HL-60 (cell line): ENCODE data around the gene UPP2.

Source experiments
- DNase-seq, 2 experiments: peaks; one replicate each; pipeline ENCODE4 v3.0.0-alpha.2; 2010 to 2020; ENCODE audit warnings: low read depth in 1 of 2, low spot score in 1 of 2
- H3K27ac ChIP-seq: fragments of 250-450 bp; sonication (Bioruptor Pico); replicated peaks from 2 replicates; pipeline ENCODE4 v1.5.1; 2020; ENCODE audit warnings: mild to moderate bottlenecking, moderate library complexity
- H3K27me3 ChIP-seq: fragments of 250-450 bp; sonication (Bioruptor Pico); 2 replicates; pipeline ENCODE4 v1.5.1; 2021; ENCODE audit warnings: mild to moderate bottlenecking, moderate library complexity; ENCODE audit not compliant: insufficient read depth, poor library complexity, severe bottlenecking
- H3K4me3 ChIP-seq: replicated peaks from 2 replicates; pipeline ENCODE4 v1.5.1; 2011; ENCODE audit warnings: mild to moderate bottlenecking, control low read depth, low read length; ENCODE audit not compliant: insufficient read depth
- CTCF ChIP-seq: IDR thresholded peaks from one replicate; pipeline ENCODE4 v1.5.1; 2011; ENCODE audit warnings: low read length, control low read depth, inconsistent platforms; ENCODE audit not compliant: insufficient read depth
- GABPA ChIP-seq: IDR thresholded peaks from 2 replicates; pipeline ENCODE4 v1.6.1; 2012; ENCODE audit warnings: low read depth
- POLR2AphosphoS5 ChIP-seq: IDR thresholded peaks from 2 replicates; pipeline ENCODE4 v1.6.1; 2012; ENCODE audit warnings: low read depth
- REST ChIP-seq: IDR thresholded peaks from 2 replicates; pipeline ENCODE4 v1.6.1; 2012; ENCODE audit warnings: low read depth; ENCODE audit not compliant: insufficient replicate concordance
- SPI1 ChIP-seq: IDR thresholded peaks from 2 replicates; pipeline ENCODE4 v1.6.1; 2012; ENCODE audit warnings: low read depth, mild to moderate bottlenecking, borderline replicate concordance

UPP2 gene

GRCh38 chr2:158102446-158102845, 770 bp downstream of the UPP2 start:
- Histone ChIP-seq H3K27ac (no peak overlapping the region), H3K4me3 (no peak overlapping the region), H3K27me3 (no peaks in the 10 kb centered on the region)
- TF ChIP-seq POLR2AphosphoS5 (no peak), SPI1 (no peak), GABPA (no peak), REST (no peak), CTCF (no peak)
- no peak for DNase-seq

- Histone ChIP-seq H3K27ac (no peak overlapping the region), H3K4me3 (no peak overlapping the region), H3K27me3 (no peaks in the 10 kb centered on the region)
- no peak for DNase-seq
- no peak for TF ChIP-seq REST
- no peak for TF ChIP-seq GABPA
- TF ChIP-seq SPI1: no peak
- TF ChIP-seq CTCF: no peak
- TF ChIP-seq POLR2AphosphoS5: no peak
These were observed 1.8 kb downstream of the UPP2 start for GRCh38 chr2:158103411-158104012.

GRCh38 chr2:158104903-158105302, 3.2 kb downstream of the UPP2 start:
- no peak for TF ChIP-seq POLR2AphosphoS5
- no peak for TF ChIP-seq REST
- no peak for TF ChIP-seq GABPA
- no peak for TF ChIP-seq SPI1
- TF ChIP-seq CTCF: no peak
- no peak overlapping the region for H3K4me3 ChIP-seq
- H3K27me3 ChIP-seq: no peaks in the 10 kb centered on the region
- DNase-seq: no peak
- no peak overlapping the region for H3K27ac ChIP-seq
